Activated CD8-positive, alpha-beta memory T cell treated with anti-CD3 and anti-CD28 coated beads, Interleukin-2, amount 50 U/mL, for 48 hours (primary cell): ENCODE results near the gene HMGXB4.
"Not testable (repeated sequence)": the region's sequence is repeated elsewhere in the genome, so short reads cannot be mapped to it uniquely, and the experiment has no call there.

Source experiments
- DNase-seq: peaks from one replicate; pipeline ENCODE4 v3.0.0-alpha.2; 2020

The HMGXB4 gene

GRCh38 chr22:35257321-35258190, at the start of gene HMGXB4:
Gene HMGXB4 (plus strand): TSS chr22:35257493. CDS start chr22:35262391, 4,898 bp downstream.
- DNase-seq: peak; percentile 90

GRCh38 chr22:35208003-35208402, 49.3 kb upstream of the HMGXB4 start:
- no peak for DNase-seq

GRCh38 chr22:35209203-35209602, 48.1 kb upstream of the HMGXB4 start:
- no peak for DNase-seq

- no peak for DNase-seq
These were observed 45.3 kb upstream of the HMGXB4 start for GRCh38 chr22:35212009-35212408.

GRCh38 chr22:35212996-35213395, 44.3 kb upstream of the HMGXB4 start:
- no peak for DNase-seq

- no peak for DNase-seq
These were observed 42.3 kb upstream of the HMGXB4 start for GRCh38 chr22:35214968-35215367.

- DNase-seq: no peak
These were observed 41.3 kb upstream of the HMGXB4 start for GRCh38 chr22:35215993-35216392.

- no peak for DNase-seq
These were observed 39.8 kb upstream of the HMGXB4 start for GRCh38 chr22:35217527-35217926.

- no peak for DNase-seq
These were observed 39.2 kb upstream of the HMGXB4 start for GRCh38 chr22:35218079-35218478.

GRCh38 chr22:35219012-35219411, 38.3 kb upstream of the HMGXB4 start:
- DNase-seq: no peak

- DNase-seq: no peak
These were observed 37.1 kb upstream of the HMGXB4 start for GRCh38 chr22:35220221-35220620.

- DNase-seq: no peak
These were observed 32.3 kb upstream of the HMGXB4 start for GRCh38 chr22:35225010-35225409.

- DNase-seq: no peak
These were observed 30.2 kb upstream of the HMGXB4 start for GRCh38 chr22:35226958-35227647.

GRCh38 chr22:35229865-35230264, 27.4 kb upstream of the HMGXB4 start:
- DNase-seq: no peak

- no peak for DNase-seq
These were observed 26.9 kb upstream of the HMGXB4 start for GRCh38 chr22:35230417-35230816.

GRCh38 chr22:35230839-35231584, 26.3 kb upstream of the HMGXB4 start:
- no peak for DNase-seq

- DNase-seq: peak; percentile 89
These were observed 25.7 kb upstream of the HMGXB4 start for GRCh38 chr22:35231585-35232084.

- not testable (repeated sequence) for DNase-seq
These were observed 18.5 kb upstream of the HMGXB4 start for GRCh38 chr22:35238749-35239148.

- not testable (repeated sequence) for DNase-seq
These were observed 12.8 kb upstream of the HMGXB4 start for GRCh38 chr22:35244507-35244906.

GRCh38 chr22:35250156-35250555, 7.1 kb upstream of the HMGXB4 start:
- DNase-seq: no peak

- no peak for DNase-seq
These were observed 3.3 kb upstream of the HMGXB4 start for GRCh38 chr22:35253946-35254345.

- no peak for DNase-seq
These were observed 332 bp upstream of the HMGXB4 start for GRCh38 chr22:35257002-35257320.
